ENCODE data around the gene FXYD6. TPM values are rescaled to one million over a fixed set of nuclear protein-coding genes. Genes with fewer than 3 reads are reported as not detected.

FXYD6 gene
- total and polyA plus RNA-seq, 4 donors: 4.7 to 22.5 (median 12.3) TPM

DNA sequence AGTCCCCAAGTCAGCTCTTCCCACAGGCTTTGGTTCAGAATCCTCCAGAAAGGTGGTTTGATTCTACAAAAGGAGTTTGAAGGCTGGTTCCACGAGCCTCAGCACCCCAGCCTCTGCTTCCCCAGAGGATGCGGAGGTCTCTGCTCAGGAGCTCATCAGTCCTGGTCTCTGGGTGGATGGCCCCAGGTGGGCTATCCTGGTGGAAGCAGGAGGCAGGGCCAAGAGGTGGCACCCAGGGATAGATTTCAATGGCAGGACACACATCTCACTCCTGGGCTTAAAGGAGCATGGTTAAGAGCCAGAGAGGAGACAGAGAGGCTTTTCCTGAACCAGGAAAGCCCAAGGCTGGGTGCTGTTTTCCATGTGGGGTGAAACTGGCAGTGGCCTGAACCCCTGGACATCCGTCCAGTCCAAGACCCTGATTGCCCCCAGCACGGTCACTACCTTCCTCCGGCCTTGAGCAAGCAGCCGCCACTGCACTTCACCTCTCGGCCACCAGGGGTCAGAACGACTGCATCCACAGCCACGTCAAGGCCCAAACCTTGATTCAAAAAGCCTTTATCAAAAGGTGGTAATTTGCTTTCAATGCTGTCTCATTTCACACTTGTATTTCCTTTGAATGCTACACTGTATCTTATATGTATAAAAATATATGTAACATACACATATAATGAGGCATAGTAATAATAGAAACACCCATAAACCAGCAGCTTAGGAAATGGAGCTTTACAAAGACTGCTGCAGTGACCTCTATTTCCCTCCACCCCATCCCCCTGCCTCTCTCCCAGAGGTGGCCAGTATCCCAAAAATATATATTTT lies 32.6 kb downstream of the FXYD6 start:
- Histone ChIP-seq H3K9me3 (ENCODE audit: control insufficient read depth in 4 of 4, low read length in 3 of 4) (no peaks in the 10 kb centered on the region), H3K27me3 (ENCODE audit: control insufficient read depth in 4 of 4, insufficient read depth in 4 of 4, low read length in 3 of 4) (no peaks in the 10 kb centered on the region), H3K36me3 (ENCODE audit: control insufficient read depth in 4 of 4, insufficient read depth in 3 of 4, low read depth in 1 of 4, low read length in 3 of 4) (no peaks in the 10 kb centered on the region), H3K4me3 (ENCODE audit: low read depth in 1 of 3, low read length in 3 of 3) (no peak overlapping the region), H3K9ac (ENCODE audit: low read depth in 1 of 2, low read length in 2 of 2) (no peak overlapping the region), H3K4me1 (ENCODE audit: control insufficient read depth in 4 of 4, insufficient read depth in 4 of 4, low read length in 3 of 4) (no peaks in the 10 kb centered on the region), H3K27ac (ENCODE audit: low read depth in 1 of 2, low read length in 2 of 2) (no peak overlapping the region)
- 24% methylated on average over 9 of the region's 9 CpGs for WGBS
- TF ChIP-seq GABPA (IDR thresholded peaks at IDR 0.05 in 1 of 2, conservative IDR thresholded peaks at IDR 0.05 in 1 of 2) (no peak), SP1 (IDR thresholded peaks at IDR 0.05) (no peak), JUND (IDR thresholded peaks at IDR 0.05) (no peak), RXRA (IDR thresholded peaks at IDR 0.05) (no peak), HNF4A (conservative IDR thresholded peaks at IDR 0.05) (no peak), RAD21 (IDR thresholded peaks at IDR 0.05) (peak; percentile 89 to 94)
- TF ChIP-seq, protein P1, sequence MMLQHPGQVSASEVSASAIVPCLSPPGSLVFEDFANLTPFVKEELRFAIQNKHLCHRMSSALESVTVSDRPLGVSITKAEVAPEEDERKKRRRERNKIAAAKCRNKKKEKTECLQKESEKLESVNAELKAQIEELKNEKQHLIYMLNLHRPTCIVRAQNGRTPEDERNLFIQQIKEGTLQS (IDR thresholded peaks at IDR 0.05): no peak
- TF ChIP-seq, protein P2, sequence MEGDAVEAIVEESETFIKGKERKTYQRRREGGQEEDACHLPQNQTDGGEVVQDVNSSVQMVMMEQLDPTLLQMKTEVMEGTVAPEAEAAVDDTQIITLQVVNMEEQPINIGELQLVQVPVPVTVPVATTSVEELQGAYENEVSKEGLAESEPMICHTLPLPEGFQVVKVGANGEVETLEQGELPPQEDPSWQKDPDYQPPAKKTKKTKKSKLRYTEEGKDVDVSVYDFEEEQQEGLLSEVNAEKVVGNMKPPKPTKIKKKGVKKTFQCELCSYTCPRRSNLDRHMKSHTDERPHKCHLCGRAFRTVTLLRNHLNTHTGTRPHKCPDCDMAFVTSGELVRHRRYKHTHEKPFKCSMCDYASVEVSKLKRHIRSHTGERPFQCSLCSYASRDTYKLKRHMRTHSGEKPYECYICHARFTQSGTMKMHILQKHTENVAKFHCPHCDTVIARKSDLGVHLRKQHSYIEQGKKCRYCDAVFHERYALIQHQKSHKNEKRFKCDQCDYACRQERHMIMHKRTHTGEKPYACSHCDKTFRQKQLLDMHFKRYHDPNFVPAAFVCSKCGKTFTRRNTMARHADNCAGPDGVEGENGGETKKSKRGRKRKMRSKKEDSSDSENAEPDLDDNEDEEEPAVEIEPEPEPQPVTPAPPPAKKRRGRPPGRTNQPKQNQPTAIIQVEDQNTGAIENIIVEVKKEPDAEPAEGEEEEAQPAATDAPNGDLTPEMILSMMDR (IDR thresholded peaks at IDR 0.05; ENCODE audit: low read depth, low read length, missing input control): peak; percentile 99
- TF ChIP-seq, protein P3, sequence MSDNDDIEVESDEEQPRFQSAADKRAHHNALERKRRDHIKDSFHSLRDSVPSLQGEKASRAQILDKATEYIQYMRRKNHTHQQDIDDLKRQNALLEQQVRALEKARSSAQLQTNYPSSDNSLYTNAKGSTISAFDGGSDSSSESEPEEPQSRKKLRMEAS (IDR thresholded peaks at IDR 0.05): no peak
- DNase-seq (ENCODE audit: low spot score): peak; percentile 87

DNA sequence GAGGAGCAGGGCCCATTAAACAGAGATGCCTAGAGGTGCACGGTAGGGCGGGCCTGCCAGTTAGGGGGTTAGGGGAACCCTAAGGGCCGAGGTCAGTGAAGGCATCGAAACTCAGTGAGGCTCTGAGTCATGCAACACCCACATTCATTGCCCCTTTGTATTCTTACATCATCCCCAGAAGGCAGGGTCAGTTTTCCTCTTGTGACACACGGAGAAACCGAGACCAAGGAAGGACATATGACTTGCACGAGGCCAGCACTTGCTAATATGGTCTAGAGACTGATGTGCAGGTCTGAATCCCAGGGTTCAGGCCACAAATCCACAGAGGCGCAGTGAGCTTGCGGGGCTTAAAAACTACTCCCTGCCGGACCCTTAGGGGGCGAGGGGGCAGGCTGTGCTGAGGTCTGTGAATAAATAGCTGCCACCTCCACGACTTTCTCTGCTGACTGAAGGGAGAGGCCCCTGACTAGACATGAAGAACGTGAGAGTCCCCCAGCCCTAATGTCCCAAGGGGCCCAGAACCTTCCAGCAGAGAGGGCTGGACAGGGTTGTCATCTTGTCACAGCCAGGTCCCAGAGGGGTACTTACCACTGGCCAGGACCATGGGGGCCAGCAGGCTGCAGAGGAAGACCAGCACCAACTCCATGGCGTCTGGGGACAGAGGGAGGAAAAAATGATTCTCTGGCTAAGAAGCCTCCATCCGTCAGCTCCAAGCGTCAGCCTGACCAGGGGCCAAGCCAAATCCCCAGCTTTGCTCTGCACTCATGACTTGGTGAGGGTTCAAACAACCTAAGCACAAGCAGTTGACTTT lies 34.1 kb downstream of the FXYD6 start:
- 85% methylated on average over 16 of the region's 16 CpGs for WGBS
- TF ChIP-seq GABPA (IDR thresholded peaks at IDR 0.05 in 1 of 2, conservative IDR thresholded peaks at IDR 0.05 in 1 of 2): no peak
- no peak for TF ChIP-seq TAF1 (conservative IDR thresholded peaks at IDR 0.05)
- no peaks in the 10 kb centered on the region for H3K27me3 ChIP-seq (ENCODE audit: control insufficient read depth in 4 of 4, insufficient read depth in 4 of 4, low read length in 3 of 4)
- H3K9me3 ChIP-seq (ENCODE audit: control insufficient read depth in 4 of 4, low read length in 3 of 4): no peaks in the 10 kb centered on the region
- DNase-seq (ENCODE audit: low spot score): peak; percentile 27
- H3K36me3 ChIP-seq (ENCODE audit: control insufficient read depth in 4 of 4, insufficient read depth in 3 of 4, low read depth in 1 of 4, low read length in 3 of 4): no peaks in the 10 kb centered on the region
- no peak overlapping the region for H3K27ac ChIP-seq (ENCODE audit: low read depth in 1 of 2, low read length in 2 of 2)
- no peaks in the 10 kb centered on the region for H3K4me1 ChIP-seq (ENCODE audit: control insufficient read depth in 4 of 4, insufficient read depth in 4 of 4, low read length in 3 of 4)
- no peak overlapping the region for H3K4me3 ChIP-seq (ENCODE audit: low read depth in 1 of 3, low read length in 3 of 3)
- H3K9ac ChIP-seq (ENCODE audit: low read depth in 1 of 2, low read length in 2 of 2): no peak overlapping the region

DNA sequence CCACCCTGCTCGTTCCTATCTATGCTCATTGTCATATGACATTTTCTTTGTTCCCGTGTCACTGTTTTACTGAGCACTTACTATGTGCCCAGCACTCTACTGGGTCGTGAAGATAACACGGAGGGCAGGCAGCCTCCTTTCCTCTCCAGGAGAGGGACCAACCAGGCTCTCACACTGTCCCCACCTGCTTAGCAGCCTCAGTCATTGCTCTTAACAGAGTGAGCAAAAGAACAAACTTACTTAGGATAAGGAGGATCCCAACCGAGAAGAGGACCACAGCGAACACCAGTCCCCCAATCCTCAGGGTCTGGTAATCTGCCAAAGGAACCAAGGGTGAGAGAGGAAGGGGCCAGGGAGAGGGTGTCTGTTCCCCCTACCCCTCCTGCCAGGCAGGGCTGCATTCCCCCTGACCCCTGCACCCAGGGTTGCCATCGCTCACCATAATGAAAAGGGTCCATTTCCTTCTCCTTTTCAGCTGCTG lies 34.9 kb downstream of the FXYD6 start:
- Histone ChIP-seq H3K4me1 (ENCODE audit: control insufficient read depth in 4 of 4, insufficient read depth in 4 of 4, low read length in 3 of 4) (no peaks in the 10 kb centered on the region), H3K27me3 (ENCODE audit: control insufficient read depth in 4 of 4, insufficient read depth in 4 of 4, low read length in 3 of 4) (no peaks in the 10 kb centered on the region), H3K9ac (ENCODE audit: low read depth in 1 of 2, low read length in 2 of 2) (no peak overlapping the region), H3K4me3 (ENCODE audit: low read depth in 1 of 3, low read length in 3 of 3) (no peak overlapping the region), H3K27ac (ENCODE audit: low read depth in 1 of 2, low read length in 2 of 2) (no peak overlapping the region), H3K36me3 (ENCODE audit: control insufficient read depth in 4 of 4, insufficient read depth in 3 of 4, low read depth in 1 of 4, low read length in 3 of 4) (no peaks in the 10 kb centered on the region), H3K9me3 (ENCODE audit: control insufficient read depth in 4 of 4, low read length in 3 of 4) (no peaks in the 10 kb centered on the region)
- no peak for DNase-seq (ENCODE audit: low spot score)
- TF ChIP-seq JUND (IDR thresholded peaks at IDR 0.05): no peak
- TF ChIP-seq SP1 (IDR thresholded peaks at IDR 0.05): no peak
- no peak for TF ChIP-seq RXRA (IDR thresholded peaks at IDR 0.05)
- TF ChIP-seq EGR1 (IDR thresholded peaks at IDR 0.05; ENCODE audit: low read depth in 2 of 2): no peak
- TF ChIP-seq FOXA2 (IDR thresholded peaks at IDR 0.05): no peak
- TF ChIP-seq FOXA1 (IDR thresholded peaks at IDR 0.05): no peak
- TF ChIP-seq, protein P4, sequence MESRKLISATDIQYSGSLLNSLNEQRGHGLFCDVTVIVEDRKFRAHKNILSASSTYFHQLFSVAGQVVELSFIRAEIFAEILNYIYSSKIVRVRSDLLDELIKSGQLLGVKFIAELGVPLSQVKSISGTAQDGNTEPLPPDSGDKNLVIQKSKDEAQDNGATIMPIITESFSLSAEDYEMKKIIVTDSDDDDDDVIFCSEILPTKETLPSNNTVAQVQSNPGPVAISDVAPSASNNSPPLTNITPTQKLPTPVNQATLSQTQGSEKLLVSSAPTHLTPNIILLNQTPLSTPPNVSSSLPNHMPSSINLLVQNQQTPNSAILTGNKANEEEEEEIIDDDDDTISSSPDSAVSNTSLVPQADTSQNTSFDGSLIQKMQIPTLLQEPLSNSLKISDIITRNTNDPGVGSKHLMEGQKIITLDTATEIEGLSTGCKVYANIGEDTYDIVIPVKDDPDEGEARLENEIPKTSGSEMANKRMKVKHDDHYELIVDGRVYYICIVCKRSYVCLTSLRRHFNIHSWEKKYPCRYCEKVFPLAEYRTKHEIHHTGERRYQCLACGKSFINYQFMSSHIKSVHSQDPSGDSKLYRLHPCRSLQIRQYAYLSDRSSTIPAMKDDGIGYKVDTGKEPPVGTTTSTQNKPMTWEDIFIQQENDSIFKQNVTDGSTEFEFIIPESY (IDR thresholded peaks at IDR 0.05): no peak
- TF ChIP-seq, protein P1 (IDR thresholded peaks at IDR 0.05): no peak
- 81% methylated on average over 7 of the region's 7 CpGs for WGBS
